ENCODE measurements around the gene STK38. TPM values are rescaled to one million over a fixed set of nuclear protein-coding genes. Genes with fewer than 3 reads are reported as not detected.

The STK38 gene
- total and polyA plus RNA-seq, 2 of the 13 experiments (the other 11 are each of a cell fraction or from before 2014, with no cell fraction given), result 10.3 to 20.7 TPM

DNA sequence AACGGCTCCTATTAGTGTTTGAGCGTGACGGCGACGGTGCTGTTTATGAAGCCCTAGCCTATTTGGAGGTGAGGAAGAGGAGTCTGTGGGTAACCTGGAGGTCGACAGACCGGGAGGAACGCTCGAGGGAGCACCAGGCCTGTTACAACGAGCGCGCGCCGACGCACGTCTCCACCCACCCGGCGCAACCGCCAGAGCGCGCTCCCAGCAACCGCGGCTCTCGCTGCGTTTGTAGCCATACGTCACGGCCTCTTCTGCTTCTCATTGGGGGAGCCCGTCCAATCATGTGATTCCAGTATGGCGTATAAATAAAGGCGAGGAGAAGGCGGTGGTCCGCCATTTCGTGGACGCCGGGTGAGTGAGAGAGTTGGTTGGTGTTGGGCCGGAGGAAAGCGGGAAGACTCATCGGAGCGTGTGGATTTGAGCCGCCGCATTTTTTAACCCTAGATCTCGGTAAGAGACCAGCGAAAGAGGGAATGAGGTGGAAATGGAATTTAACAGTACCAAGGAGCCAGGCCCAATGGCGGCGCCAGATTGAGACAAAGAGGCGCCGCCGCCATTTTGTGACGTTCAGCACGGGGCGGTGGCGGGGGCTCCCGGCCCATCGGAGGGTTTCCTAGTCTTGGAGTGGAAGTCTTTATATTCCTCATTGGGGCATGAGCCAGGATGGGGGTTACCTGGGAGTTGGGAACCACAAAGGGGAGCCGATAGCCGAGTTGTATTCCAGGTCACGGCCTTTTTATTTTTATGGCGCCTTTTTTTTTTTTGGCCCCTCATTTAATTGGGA, 46.9 kb upstream of the STK38 start, which contains the start of gene SRSF3 (continued):
- TF ChIP-seq KLF6 (CRISPR knock-in tag; IDR thresholded peaks at IDR 0.05) (peak; percentile 96; the same call in 1 of the 2 replicates), ZNF343 (CRISPR knock-in tag; IDR thresholded peaks at IDR 0.05) (peak; percentile 31; the same call in 1 of the 2 replicates), ZNF607 (CRISPR knock-in tag; IDR thresholded peaks at IDR 0.05; ENCODE audit: borderline replicate concordance) (peak; percentile 79), ZNF850 (CRISPR knock-in tag; conservative IDR thresholded peaks at IDR 0.05) (no peak), ZFP90 (CRISPR knock-in tag; IDR thresholded peaks at IDR 0.05; ENCODE audit: borderline replicate concordance) (peak; percentile 92), STAT6 (CRISPR knock-in tag; IDR thresholded peaks at IDR 0.05; ENCODE audit: borderline replicate concordance) (peak; percentile 92), EHMT2 (IDR thresholded peaks at IDR 0.05; ENCODE audit: borderline replicate concordance, low read depth, low read length) (no peak), ZNF256 (CRISPR knock-in tag; conservative IDR thresholded peaks at IDR 0.05) (no peak), ZNF337 (CRISPR knock-in tag; IDR thresholded peaks at IDR 0.05; ENCODE audit: borderline replicate concordance, low read depth) (peak; percentile 36; the same call in 1 of the 2 replicates), ARID2 (CRISPR knock-in tag; IDR thresholded peaks at IDR 0.05; ENCODE audit: borderline replicate concordance) (peak; percentile 97), ZNF570 (CRISPR knock-in tag; IDR thresholded peaks at IDR 0.05; ENCODE audit: borderline replicate concordance) (no peak), ZSCAN22 (CRISPR knock-in tag; IDR thresholded peaks at IDR 0.05) (peak; percentile 28; the same call in 1 of the 2 replicates), MIXL1 (CRISPR knock-in tag; IDR thresholded peaks at IDR 0.05) (peak; percentile 86), SAP130 (CRISPR knock-in tag; IDR thresholded peaks at IDR 0.05; ENCODE audit: low read depth) (peak; percentile 92), FOXA1 (IDR thresholded peaks at IDR 0.05) (no peak), FOXA1 (CRISPR knock-in tag; IDR thresholded peaks at IDR 0.05) (peak; percentile 80), ZSCAN12 (CRISPR knock-in tag; IDR thresholded peaks at IDR 0.05) (no peak; the same call in 1 of the 2 replicates), ZNF546 (CRISPR knock-in tag; conservative IDR thresholded peaks at IDR 0.05) (no peak), THYN1 (CRISPR knock-in tag; IDR thresholded peaks at IDR 0.05; ENCODE audit: borderline replicate concordance, low read depth) (peak; percentile 78), ISL2 (CRISPR knock-in tag; IDR thresholded peaks at IDR 0.05) (peak; percentile 76), ZNF713 (CRISPR knock-in tag; IDR thresholded peaks at IDR 0.05) (peak; percentile 97), ZNF496 (CRISPR knock-in tag; IDR thresholded peaks at IDR 0.05; ENCODE audit: insufficient replicate concordance) (no peak)
- TF ChIP-seq, protein P1, sequence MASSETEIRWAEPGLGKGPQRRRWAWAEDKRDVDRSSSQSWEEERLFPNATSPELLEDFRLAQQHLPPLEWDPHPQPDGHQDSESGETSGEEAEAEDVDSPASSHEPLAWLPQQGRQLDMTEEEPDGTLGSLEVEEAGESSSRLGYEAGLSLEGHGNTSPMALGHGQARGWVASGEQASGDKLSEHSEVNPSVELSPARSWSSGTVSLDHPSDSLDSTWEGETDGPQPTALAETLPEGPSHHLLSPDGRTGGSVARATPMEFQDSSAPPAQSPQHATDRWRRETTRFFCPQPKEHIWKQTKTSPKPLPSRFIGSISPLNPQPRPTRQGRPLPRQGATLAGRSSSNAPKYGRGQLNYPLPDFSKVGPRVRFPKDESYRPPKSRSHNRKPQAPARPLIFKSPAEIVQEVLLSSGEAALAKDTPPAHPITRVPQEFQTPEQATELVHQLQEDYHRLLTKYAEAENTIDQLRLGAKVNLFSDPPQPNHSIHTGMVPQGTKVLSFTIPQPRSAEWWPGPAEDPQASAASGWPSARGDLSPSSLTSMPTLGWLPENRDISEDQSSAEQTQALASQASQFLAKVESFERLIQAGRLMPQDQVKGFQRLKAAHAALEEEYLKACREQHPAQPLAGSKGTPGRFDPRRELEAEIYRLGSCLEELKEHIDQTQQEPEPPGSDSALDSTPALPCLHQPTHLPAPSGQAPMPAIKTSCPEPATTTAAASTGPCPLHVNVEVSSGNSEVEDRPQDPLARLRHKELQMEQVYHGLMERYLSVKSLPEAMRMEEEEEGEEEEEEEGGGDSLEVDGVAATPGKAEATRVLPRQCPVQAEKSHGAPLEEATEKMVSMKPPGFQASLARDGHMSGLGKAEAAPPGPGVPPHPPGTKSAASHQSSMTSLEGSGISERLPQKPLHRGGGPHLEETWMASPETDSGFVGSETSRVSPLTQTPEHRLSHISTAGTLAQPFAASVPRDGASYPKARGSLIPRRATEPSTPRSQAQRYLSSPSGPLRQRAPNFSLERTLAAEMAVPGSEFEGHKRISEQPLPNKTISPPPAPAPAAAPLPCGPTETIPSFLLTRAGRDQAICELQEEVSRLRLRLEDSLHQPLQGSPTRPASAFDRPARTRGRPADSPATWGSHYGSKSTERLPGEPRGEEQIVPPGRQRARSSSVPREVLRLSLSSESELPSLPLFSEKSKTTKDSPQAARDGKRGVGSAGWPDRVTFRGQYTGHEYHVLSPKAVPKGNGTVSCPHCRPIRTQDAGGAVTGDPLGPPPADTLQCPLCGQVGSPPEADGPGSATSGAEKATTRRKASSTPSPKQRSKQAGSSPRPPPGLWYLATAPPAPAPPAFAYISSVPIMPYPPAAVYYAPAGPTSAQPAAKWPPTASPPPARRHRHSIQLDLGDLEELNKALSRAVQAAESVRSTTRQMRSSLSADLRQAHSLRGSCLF (CRISPR knock-in tag; IDR thresholded peaks at IDR 0.05; ENCODE audit: borderline replicate concordance), result peak; percentile 38
